GM10266 (cell line): ENCODE data around the gene FBXO36.
"Not testable (repeated sequence)": the region's sequence is repeated elsewhere in the genome, so short reads cannot be mapped to it uniquely, and the experiment has no call there.

Experiments
- DNase-seq: peaks from one replicate; pipeline ENCODE4 v3.0.0; 2012; ENCODE audit errors: extremely low spot score
- TF ChIP-seq, protein P1 (sequence below): IDR thresholded peaks from 2 replicates; pipeline ENCODE4 v1.5.1; 2012; ENCODE audit warnings: mild to moderate bottlenecking, low read depth; ENCODE audit not compliant: control insufficient read depth, insufficient read depth; ENCODE audit errors: missing control alignments

The FBXO36 gene

DNA sequence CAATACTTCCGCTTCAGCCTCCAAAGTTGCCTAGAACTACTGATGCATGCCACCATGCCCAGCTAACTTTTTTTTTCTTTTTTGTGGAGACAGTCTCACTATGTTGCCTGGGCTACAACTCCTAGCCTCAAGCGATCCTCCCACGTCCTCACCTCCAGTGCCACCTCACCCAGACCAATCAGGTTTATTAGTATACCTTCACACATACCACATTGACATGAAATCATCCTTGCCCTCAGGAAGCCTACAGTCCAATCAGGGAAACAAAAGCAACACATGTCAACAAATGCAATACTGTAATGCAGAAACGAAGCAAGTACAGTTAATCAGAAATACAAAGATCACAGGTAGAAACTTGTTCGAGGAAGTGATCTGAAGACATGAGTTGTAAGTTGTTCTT lies 4.5 kb upstream of the FBXO36 start:
- TF ChIP-seq, protein P1, sequence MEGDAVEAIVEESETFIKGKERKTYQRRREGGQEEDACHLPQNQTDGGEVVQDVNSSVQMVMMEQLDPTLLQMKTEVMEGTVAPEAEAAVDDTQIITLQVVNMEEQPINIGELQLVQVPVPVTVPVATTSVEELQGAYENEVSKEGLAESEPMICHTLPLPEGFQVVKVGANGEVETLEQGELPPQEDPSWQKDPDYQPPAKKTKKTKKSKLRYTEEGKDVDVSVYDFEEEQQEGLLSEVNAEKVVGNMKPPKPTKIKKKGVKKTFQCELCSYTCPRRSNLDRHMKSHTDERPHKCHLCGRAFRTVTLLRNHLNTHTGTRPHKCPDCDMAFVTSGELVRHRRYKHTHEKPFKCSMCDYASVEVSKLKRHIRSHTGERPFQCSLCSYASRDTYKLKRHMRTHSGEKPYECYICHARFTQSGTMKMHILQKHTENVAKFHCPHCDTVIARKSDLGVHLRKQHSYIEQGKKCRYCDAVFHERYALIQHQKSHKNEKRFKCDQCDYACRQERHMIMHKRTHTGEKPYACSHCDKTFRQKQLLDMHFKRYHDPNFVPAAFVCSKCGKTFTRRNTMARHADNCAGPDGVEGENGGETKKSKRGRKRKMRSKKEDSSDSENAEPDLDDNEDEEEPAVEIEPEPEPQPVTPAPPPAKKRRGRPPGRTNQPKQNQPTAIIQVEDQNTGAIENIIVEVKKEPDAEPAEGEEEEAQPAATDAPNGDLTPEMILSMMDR = no peak

DNA sequence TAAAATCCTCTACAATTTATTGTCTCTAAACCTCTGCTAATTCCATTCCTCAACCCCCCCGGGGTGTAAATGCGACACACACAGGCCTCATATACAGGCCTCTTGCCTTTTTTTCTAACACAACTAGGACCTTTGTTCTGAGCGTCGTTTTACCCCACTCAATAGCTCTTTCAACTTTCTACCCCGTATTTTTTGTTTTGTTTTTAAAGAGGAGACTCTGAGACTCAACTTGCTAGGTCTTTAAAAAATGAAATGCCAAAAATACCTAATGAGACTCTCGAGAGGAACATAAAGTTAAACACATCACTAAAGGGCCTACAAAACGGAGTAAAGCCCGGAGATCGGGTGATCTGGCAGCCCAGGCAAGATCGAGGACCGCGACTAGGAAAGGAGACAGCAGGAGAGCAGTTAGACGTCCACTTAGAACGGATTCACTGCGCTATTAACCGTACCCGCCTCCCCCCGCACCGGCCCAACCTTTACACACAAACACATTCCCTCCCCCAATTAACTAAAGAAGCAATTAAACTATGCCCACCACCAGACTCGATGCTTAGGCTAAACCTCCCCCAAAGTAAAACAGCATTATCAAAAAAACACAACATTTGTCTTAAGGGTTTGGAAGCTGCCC lies 2.2 kb upstream of the FBXO36 start:
- TF ChIP-seq, protein P1 = no peak
- DNase-seq = no peak

More for the DNA sequence above, 4.5 kb upstream of the FBXO36 start:
- DNase-seq = no peak

DNA sequence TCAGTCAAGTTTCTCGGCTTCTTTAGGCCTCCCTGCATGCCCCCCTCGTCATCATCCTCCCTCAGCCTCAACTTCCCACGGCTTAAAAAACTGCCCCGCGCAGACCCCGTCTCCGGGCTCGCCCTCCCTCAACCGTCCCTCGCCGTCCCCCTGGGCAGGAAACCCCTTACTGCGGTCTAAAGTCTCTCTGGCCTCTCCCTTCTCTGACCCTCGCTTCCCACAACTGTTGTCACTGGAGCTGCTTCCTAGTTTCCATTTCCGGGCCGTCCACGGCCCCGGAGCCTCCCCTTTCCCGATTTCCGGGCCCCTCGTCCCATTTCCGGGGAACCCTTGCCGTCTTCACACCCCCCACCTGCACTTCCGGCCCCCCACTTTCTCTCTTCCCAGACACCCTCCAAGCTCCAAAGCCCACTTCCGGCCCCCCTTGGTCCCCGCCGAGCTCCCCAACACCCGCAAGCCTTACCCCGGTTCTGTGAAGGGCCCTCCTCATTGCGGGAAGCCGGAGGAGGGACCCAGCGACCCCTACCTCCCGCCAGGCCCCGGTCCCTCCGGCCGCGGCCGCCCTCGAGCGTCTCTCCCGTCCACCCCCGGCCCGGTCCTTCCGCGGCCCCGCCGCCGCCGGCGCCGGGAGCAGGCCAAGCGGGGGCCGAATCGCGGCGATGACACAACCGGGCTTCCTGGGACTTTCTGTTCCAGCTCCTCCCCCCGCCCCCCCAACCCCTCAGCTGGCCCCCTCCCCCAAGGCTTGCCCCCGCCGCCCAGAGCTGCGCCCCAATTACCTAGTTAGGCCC lies 1.0 kb upstream of the FBXO36 start:
- peak; percentile 81 for DNase-seq

DNA sequence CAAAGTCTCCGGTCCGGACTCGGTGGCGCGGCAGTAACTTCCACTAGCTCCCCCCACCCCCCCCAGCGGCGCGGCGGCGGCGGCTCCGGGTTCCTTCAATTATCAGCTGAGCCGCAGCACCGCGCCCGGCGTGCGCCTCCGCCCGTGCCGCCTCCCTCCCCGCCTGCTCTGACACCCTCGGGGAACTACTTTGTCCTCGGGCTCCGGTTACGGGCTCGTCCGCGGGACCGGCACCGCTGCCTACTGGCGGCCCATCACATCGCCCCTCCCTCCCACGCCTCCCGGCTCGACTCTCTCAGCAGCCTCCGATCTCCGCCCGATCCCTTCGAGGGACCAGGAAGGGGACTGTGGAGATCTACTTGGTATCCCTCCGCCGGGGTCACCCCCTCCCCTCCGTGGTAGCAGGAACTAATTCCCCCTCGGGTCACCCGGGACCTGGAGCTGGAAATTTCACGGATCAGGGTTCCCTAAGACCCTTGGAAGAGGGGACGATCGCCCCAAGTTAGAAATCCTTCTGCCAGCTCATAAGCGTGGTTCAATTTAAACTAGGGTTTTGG lies 333 bp upstream of the FBXO36 start, which contains the start of gene TRIP12:
TRIP12 (minus strand) TSS at position 118 of the 557 bp plus-strand sequence. CDS start 41,930 bp downstream, outside the sequence.
- TF ChIP-seq, protein P1 = no peak
- DNase-seq = peak; percentile 92

More for the DNA sequence above, 1.0 kb upstream of the FBXO36 start:
- TF ChIP-seq, protein P1 = no peak

DNA sequence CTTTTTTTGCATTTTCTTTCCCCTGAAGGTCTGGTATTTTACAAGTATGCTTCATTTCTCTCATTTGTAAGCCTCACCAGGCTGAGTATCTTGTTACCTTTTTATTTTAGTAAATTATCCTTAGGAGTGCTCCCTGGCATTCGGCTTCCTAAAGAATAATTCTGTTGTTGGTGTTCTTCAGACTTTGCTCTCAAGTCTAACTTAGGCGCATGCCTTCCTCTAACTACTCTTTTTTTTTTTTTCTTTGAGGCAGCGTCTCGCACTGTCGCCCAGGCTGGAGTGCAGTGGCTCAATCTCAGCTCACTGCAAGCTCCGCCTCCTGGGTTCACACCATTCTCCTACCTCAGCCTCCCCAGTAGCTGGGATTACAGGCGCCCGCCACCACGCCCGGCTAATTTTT lies 2.2 kb downstream of the FBXO36 start:
- DNase-seq = not testable (repeated sequence)

DNA sequence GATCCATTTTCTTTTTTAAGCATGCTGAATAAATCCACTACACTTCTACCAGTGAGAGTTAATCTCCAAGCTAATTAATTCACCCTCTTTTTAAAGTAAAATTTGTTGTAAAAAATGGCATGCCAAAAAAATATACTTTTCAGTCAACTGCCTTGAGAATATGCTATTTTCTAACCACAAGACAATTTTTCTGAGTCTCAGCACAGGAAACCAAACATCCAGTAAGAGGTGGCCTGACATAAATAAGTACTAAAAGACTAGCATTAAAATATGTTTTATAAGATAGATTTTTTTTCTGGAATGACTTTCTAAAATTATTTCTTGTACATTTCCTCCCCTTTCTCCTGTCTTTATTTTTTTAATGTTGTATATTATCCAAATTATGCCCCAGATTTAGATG lies 2.9 kb downstream of the FBXO36 start:
- no peak for DNase-seq
- TF ChIP-seq, protein P1 = no peak

DNA sequence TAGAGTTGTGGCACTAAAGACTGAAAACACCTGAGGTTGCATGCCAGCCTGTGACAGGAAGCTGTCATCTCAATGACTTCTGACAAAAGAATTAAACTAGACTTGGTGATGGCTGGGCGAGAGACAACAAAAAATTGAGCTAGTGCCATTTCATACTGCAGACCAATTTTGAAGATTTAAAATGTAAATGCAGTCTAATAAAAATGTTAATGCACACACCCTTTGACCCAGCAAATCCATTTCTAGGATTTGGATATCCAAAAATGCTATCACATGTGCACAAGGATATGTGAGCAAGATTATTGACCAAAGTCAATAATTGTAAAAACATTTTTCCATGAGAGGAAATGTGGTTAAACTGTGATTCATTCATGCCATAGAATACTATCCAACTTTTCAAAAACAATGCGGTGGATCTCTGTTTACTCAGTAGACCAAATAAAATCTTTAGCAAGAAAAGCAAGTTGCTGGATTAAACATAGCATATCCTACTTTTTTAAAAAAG lies 5.6 kb downstream of the FBXO36 start:
- no peak for DNase-seq
- TF ChIP-seq, protein P1 = no peak
